ENCODE measurements around the gene CNGA3.
"Not testable (repeated sequence)": the region's sequence is repeated elsewhere in the genome, so short reads cannot be mapped to it uniquely, and the experiment has no call there.

Gene CNGA3

DNA sequence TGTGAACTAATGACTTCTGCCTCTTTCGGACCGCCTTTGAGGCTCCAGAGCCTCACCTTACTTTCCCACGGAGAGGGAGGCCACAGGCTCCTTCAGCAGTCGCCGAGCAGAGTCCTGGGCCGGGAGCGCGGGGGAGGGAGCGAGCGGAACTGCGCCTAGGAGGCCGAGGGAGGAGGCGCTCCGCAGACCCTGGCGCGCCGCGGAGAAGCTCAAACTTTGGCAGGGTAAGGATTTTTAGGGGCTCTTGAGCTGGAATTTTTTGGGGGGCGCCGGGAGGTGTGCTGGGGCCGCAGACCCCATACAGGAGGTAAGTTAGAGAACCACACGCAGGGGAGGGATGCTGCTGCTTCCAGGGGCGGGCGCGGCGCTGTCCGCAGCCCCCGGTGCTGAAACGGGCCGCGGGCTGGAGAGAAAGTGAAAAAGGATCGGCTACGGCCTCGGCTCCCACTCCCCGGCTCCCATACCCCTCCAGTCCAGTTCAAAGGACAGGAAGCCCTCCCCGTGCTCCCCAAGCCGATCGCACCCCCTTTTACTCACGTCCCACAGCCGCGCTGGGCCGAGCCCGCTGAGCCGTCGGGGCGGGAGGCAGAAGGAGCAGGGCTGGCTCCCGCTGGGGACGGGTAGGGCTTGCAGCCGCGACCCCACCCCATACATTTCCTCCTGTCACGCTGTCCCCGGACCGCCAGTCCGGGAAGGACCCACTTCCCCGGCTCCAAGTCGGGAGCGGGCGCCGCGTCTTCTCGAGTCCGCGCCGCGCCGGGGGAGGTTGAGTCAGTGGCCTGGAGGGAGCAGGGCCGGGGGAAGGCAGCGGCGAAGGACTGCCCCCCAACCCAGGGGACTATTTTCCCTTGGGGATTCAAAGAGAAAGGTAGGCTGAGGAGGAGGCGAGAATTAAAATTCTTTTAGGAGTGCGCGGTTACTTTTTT lies at the start of gene CNGA3:
TSS of gene CNGA3 (plus strand) at position 146 of the 926 bp plus-strand sequence. CDS start 23,520 bp downstream, outside the sequence.
- peak; percentile 35 for DNase-seq

DNA sequence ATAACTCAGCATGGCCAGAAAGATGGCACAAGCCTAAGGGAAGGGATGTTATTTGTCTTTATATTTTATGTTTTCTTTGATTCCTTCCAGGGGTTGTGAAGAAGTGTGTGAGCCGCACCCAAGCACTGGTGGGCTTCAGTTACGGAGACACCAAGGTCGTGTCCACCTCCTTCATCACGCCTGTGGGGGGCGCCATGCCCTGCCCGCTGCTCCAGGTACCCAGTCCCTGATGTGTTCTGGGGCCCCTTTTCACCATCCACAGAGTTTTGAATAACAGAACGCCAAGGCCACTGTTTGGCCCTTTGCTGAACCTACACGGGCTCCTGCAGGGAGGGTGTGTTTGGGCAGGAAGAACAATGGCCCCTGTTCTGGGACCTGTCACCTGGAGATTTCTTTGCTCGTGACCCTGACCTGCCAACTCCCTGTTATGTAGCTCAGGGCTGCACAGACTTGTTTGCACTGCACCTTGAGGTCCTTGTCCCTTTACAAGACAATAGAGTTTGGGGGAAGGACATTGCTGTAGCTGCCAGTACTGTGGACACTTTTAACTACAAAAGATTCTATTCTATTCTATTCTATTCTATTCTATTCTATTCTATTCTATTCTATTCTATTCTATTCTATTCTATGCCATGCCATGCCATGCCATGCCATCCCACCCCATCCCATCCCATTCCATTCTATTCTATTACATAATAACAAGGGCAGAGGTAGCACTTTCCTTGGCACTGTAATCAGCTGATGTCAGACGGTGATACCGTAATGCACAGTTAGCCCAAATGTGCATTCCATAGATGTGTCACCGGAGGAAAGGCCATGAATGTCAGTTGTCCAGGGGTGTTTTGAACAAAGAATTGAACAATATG lies 48.2 kb upstream of the CNGA3 start:
- no peak for DNase-seq

DNA sequence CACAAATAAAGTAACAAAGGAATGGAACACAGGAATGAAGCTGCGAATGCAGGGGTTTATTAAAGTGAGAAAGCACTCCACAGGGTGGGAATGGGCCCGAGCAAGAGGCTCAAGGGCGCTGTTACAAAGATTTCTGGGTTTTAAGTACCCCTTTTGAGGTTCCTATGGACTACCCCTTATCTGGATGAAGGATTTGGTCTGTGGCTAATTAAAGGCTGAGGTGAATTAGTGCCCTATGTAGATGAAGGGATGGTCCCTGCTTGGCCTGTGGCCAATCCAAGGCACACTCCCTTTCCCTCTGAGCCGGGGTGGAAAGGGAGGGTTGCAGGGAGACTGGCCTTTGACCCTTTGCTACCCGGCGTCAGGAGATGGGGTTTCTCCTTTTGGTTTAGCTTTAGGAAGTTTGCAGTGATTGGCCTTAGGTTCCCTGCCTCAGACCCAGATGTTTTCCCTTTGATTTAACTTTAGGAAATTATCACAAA lies 47.5 kb upstream of the CNGA3 start:
- no peak for DNase-seq

DNA sequence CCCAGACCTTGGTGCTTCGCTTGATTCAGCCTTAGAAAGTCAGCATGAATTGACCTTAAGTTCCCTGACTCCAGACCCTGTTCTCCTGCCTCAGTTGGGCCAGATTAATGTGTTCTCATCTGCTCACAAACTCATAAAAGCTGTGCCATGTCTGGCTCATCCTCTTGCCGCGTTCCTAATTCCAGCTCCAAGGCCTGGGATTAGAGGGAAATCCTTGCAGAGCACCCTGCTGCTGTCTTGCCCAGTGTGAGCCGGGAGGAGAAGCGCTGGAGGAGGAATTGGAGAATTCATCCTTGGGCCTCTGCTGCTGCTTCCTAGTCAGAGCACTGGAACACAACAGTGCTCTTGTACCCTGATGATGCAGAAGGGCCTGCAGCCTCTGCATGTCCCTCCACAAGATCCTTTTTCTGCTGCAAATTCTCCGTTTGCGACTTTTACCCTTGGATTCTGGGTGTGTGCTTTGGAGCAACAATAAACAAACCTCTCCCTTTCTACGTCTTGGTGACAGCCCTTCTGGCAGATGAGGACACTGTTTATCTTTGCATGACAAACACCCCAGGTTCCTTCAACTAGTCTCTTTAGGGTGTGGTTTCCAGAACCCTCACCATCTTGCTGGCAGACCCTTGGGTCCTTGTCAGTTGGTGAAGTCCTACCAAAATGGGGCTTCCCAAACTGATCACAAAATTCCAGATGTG lies 46.9 kb upstream of the CNGA3 start:
- DNase-seq = no peak

DNA sequence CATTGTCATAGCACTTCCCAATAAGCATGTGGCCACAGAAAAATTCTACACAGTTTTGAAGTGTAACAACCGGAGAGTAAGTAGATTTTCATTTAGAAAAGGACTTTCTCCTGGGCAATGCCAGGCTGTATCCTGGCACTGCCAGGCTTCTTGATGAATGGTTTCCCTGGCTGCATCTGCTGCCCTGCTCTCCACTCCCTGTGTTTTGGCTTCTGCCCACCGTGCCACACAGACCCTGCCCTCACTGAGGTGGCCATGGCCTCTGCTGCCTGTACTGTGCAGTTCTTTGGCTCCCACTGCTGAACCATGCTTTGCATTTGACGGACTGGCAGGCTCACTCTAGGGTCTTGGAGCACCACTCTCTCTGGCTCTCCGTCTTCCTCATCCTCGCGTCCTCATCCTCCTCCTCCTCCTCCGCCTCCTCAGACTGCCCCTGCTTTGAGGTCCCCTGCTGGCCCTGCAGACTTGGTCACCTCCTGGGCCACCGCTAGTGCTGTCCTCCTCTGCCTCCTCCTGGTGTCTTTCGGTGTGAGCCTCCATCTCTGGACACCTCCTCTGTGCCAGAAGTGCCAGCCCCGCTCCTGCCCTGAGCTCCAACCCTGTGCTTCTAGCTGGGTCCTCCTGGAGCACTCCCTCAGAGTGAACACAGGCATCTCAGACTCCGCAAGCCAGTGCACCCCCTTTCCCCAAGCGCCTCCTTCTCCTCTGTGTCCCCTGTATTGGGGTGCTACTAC lies 45.9 kb upstream of the CNGA3 start:
- DNase-seq = no peak

DNA sequence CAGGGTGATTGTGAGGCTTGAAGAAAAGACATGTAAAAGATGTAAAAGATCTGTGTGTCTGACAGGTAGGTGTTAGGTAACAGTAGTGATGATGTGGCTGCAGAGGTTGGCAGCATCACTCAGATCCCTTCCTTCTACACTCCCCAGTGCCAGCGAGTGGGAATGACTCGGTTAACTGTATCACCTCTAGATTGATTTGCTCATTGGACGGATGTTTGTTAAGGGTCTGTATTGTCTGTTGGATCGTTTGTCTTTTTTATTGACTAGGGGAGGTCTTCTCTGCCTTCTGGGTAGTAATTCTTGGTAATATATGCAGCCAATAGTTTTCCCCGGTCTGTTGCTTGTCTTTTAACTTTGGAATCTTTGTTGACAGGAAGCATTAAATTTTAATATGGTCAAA lies 44.8 kb upstream of the CNGA3 start:
- no peak for DNase-seq

DNA sequence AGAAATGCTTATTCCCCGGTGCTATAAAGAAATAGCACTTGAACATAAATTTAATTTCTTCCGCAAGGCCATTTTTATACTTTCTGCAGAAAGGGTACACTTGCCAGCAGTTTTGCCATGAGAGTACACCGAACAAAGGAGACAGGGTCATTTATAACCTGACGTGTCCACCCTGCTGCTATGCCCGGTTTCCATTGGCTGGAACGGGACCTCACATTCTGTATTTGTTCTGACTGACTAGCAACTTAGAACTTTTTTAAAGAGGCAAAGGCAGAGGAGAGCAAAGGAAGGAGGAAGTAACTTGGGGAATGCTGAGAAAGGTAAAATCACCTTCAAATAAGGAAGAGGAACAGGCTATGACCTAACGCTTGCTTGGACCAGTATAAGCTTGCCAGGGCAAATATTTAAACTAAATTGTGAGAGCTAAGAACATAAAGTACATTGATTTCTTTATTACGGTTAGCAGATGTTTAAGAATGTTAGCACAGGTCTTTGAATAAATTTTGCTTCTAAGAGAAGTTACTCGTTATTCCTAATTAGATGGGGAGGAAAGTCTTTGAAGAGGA lies 39.0 kb upstream of the CNGA3 start:
- not testable (repeated sequence) for DNase-seq

DNA sequence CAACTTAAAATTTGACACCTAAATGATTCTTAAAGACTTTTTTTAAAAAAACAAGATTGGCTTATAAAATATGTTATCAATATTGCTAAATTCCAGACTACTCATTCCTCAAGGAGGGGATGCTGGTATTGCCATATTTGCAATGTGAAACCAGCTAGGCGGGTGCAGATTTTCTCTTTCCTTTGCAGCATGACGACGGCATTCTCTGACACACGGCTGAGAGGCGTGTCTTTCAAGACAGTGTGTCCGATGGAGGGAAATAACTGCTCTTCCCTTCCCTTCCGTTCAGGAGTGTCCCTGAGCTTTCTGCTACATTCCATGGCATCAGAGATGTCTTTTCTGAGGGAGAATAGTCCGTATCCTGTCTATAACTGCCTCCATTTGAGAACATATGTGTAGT lies 38.2 kb upstream of the CNGA3 start:
- DNase-seq = no peak

DNA sequence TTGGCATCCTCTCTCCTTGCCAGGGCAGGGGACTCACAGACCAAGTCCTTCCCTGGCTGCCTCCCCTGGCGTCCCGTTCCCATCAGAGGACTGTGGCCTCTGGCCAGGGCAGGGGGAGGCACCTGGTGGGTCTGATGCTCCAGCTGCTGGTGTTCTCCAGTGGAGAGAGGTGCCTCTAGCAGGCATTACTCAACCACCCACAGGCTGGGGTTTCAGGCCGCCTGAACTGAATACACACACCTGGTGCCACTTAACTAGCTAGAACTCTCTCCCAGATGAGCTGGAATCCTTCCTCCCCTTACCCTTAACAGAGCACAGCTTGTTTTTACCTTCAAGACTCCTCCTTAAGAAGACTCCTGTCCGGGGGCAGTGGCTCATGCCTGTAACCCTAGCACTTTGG lies 37.7 kb upstream of the CNGA3 start:
- no peak for DNase-seq

DNA sequence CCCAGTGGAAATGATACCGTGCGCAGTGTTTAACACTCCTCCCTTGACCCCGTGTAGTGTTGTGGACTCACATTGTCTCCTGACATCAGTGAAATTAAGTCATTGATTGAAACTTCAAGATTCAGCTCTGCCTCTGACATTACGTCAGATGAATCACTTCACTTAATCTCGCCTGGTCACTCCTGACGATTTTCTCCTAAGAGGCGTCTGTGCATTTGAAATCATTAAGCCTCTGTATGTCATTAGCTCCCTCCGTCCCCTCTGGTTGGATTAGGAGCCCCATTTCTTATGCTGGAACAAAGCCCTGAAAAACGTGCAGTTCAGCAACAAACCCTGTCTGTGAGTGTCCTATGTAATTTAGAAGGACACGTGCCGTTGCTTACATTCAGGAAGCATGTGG lies 36.7 kb upstream of the CNGA3 start:
- no peak for DNase-seq

DNA sequence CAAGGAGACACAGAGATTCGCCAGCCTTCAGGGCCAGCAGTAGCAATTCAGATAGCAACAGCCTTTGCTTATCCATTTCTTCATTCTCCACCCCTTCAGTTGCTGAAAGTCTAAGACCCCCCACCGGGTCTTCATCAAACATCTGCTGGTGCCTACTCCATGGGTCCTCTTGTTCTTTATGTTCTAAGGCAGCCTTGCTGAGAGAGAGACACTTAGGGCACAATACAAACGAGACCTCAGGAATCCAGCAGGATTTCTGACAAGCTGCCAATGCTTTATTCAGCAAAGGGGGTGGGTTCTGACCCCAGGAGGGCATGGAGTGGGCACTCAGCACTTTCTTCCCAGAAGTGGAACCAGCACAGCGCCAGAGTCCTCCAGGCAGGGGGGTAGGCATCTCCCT lies 36.2 kb upstream of the CNGA3 start:
- no peak for DNase-seq

DNA sequence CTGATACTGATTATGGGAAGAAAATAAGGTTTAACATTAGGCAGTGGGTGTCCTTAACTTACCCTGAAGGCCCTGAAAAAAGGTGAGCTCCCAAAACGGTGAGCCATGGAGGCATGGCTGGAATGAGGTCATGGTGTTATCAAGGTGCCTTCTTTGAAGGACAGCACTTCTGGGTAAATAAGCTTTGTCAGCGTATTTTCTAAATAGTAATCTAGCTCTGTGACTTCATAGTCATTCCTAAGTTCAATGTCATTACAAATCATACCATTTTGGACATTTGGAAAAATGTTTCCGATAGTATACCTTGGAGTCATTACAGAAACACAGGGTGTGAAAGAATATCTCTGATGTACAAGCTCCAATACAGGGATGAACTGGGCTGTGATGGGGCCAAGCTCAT lies 35.2 kb upstream of the CNGA3 start:
- no peak for DNase-seq

DNA sequence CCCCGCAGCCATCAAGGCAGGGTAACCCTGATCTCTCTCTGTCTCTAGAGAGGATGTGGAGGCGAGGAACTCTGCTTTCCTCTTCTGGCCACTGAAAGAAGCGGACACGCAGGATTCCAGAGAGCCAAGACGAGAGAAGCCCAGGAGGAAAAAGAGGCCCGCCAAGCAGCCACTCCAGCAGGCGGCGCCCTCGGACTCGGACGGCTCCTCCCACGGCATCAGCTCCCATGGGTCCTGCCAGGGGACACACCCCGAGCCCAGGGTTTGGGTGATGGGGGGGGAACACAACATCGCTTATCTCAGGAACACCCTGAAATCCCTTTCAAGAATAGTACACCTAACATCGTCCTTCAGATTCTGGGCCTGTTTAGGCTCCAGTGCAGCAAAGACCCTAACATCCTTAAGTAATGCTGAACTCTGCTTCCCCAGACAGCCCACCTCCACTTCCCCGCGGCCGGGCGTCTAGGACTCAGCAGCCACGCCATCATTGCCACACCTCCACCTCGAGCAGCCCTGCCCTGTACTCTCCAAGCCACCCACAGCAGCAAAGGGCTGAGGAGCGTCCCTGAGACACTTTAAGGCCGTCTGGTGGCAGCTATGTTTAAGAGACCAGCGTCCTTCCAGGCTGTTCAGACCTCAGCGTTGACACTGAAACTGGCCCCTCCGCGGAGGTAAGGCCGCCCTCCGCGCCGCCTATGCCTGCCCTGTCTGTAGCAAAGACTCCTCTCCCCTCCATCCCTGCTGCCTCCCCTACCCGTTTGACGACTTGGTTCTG lies 34.3 kb upstream of the CNGA3 start:
- no peak for DNase-seq

DNA sequence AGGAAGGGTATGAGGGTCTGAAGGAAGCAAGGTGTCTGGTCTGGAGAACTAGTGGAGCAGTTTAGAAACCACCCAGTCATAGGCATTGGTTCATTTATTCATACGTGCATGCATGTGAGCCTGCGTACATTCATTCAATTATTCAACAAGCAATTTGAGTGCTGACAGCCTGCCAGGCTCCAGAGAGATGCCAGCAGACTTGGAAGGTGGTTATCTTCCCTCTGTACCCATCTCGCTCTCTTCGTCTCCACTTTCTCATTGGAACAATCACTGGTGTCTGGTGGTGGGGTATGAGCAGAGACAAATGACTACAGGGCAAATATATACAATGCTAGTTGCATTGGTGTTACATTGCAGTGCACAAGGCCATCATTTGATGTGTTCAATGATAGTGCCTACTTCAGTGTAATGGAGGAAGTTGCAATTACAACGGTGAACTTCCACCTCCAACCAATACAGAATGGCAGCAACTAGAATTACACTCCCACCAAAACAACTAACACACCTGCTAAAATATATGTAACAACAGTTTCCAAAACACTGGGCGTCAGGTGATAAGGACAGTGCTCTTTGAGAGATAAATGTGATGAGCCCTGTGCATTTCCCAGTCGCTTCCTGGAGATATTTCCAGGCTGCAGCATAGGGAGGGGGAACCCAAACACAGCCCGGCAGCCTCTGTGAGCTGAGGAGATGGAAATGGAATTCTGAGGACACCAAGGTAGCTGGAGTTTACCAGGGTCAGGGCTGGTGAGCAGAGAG lies 32.6 kb upstream of the CNGA3 start:
- DNase-seq = no peak

DNA sequence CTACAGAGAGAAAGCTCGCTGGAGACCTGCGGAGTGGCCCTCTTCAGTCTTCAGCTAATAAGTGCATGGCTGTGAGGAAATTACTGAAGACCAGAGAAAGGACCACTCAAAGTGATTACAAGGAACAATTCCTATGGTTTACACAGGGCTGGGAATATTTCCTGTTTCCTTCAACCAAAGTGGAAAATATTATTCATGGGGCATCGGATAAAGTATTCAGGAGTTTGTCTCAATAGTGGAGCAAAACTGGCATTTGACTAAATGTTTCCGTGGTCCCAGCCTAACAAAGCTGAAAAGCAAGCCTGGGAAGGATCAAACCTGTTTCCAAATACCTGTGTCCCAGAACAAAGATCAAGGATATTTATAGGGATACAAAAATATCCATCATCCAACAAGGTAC lies 32.0 kb upstream of the CNGA3 start:
- DNase-seq = no peak

DNA sequence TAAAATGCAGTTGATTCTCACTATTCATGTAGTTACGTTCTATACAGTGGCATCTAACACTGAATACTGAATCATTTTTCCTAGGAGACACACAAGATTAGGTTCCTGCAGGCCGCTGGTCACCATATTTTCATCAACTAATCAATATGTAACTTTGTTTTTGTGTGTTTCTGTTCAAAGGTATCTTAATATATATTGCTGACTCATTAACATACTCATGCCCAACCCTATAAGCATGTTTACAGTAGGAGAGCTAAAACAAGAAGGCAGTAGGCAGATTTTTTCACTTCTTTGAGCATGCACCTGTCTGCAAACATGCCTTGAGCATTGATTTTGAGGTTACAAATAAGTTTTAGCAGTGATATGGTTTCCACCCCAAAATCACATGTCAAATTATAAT lies 30.3 kb upstream of the CNGA3 start:
- DNase-seq = no peak

DNA sequence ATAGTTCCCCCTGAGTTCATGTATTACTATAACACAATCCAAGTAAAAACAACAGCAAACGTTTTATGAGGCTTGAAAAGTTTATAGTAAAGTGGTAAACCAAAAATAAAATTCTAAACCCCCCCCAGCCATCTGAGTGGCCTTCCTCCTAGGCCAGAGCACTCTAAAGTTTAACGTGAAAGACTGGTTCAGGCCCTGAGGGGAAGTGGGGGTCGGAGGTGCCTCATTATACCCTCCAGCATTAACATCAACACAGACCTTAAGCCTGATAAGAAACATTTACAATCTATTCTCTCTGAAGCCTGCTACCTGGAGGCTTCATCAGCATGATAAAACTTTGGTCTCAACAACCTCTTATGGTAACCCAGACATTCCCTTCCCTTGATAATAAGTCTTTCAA lies 29.0 kb upstream of the CNGA3 start:
- DNase-seq = no peak

DNA sequence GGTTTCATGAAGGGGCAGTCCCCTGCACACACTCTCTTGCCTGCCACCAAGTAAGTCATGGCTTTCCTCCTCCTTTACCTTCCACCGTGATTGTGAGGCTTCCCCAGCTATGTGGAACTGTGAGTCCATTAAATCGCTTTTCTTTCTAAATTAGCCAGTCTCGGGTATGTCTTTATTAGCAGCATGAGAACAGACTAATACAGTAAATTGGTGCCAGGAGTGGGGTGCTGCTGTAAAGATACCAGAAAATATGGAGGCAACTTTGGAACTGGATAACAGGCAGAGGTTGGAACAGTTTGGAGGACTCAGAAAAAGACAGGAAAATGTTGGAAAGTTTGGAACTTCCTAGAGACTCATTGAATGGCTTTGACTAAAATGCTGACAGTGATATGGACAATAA lies 26.1 kb upstream of the CNGA3 start:
- not testable (repeated sequence) for DNase-seq

DNA sequence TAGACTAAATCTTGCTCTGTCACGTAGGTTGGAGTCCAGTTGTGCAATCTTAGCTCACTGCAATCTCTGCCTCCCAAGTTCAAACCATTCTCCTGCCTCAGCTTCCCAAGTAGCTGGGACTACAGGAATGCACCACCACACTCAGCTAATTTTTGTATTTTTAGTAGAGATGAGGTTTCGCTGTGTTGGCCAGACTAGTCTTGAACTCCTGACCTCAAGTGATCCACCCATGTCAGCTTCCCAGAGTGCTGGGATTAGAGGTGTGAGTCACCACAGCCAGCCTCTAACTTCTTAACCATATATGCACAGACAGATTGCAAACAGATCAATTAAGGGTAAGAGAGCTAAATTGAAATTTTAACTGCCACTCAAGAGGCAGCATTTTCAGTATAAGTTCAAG lies 22.1 kb upstream of the CNGA3 start:
- DNase-seq = no peak

DNA sequence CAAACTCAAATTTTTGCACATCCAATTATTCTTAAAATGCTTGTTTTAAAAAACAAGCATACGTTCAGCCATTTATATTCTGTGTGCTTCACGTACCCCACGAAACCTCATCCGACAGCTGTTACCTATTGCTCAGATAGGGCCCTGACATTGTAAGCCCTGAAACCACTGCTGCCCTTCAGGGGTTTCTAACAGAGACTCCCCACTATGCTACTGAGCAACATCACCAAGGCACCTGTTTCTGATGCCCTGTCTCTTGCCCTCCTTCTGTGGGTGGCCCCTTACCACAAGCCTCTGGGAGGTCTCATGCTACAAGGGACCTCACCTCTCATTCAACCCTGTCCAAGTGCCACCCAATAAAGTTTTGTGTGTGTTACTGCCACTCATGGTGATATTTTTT lies 18.5 kb upstream of the CNGA3 start:
- no peak for DNase-seq

DNA sequence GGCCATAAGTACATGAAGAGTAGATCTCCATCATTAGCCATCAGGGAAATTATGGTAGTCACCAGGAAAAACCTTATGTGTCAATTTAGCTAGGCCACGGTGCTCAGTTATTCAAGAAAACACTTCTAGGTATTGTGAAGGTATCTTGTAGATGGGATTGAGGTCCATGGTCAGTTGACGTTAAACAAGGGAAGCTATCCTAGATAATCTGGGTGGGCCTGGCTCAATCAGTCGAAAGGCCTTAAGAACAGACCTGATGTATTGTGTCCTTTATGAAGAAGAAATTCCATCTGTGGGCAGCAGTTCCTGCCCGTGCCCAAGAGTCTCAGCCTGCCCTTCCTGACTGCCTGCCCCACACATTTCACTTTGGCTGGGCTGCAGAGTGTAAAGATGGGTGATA lies 16.7 kb upstream of the CNGA3 start:
- DNase-seq = no peak

Measured in hematopoietic multipotent progenitor cell treated with erythropoietin and hydrocortisone succinate and interleukin-3 and kit ligand, for 6 days (in vitro differentiated cells).